ENCODE measurements around the gene CDC27. TPM values are rescaled to one million over a fixed set of nuclear protein-coding genes. Genes with fewer than 3 reads are reported as not detected.

Gene CDC27, protein sequence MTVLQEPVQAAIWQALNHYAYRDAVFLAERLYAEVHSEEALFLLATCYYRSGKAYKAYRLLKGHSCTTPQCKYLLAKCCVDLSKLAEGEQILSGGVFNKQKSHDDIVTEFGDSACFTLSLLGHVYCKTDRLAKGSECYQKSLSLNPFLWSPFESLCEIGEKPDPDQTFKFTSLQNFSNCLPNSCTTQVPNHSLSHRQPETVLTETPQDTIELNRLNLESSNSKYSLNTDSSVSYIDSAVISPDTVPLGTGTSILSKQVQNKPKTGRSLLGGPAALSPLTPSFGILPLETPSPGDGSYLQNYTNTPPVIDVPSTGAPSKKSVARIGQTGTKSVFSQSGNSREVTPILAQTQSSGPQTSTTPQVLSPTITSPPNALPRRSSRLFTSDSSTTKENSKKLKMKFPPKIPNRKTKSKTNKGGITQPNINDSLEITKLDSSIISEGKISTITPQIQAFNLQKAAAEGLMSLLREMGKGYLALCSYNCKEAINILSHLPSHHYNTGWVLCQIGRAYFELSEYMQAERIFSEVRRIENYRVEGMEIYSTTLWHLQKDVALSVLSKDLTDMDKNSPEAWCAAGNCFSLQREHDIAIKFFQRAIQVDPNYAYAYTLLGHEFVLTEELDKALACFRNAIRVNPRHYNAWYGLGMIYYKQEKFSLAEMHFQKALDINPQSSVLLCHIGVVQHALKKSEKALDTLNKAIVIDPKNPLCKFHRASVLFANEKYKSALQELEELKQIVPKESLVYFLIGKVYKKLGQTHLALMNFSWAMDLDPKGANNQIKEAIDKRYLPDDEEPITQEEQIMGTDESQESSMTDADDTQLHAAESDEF
- total RNA-seq: 10 to 100 TPM; 52.0 to 67.5 (median 54.8) TPM
- long read RNA-seq, donor 1, partial matches to known transcripts: 2 of 8 reads
- long read RNA-seq, donor 1, other reads (novel, unspliced or antisense): 3 of 8 reads
- long read RNA-seq, donor 2, partial matches to known transcripts: 21 of 26 reads
- long read RNA-seq, donor 2, other reads (novel, unspliced or antisense): 5 of 26 reads

- H3K4me1 ChIP-seq (ENCODE audit: low read depth): peaks cover 13% of the 10 kb centered on the region
These were observed at the start of gene CDC27 for GRCh38 chr17:47188876-47189731. TSS of gene CDC27 (minus strand) at chr17:47189295. CDS start at chr17:47189172, 123 bp downstream.

GRCh38 chr17:47238321-47239010, 49.4 kb upstream of the CDC27 start:
- peaks cover 3% of the 10 kb centered on the region for H3K9me3 ChIP-seq
- ATAC-seq (no peak), DNase-seq (no peak)
- TF ChIP-seq CTCF (IDR thresholded peaks at IDR 0.05): no peak
- H3K36me3 ChIP-seq (ENCODE audit: low read depth): no peaks in the 10 kb centered on the region
- no peak overlapping the region for H3K4me3 ChIP-seq
- intact Hi-C loops (cut with DNase I, micrococcal nuclease): no loop called here
- H3K4me1 ChIP-seq (ENCODE audit: low read depth): peaks cover 4% of the 10 kb centered on the region

More at GRCh38 chr17:47188876-47189731, at the start of gene CDC27:
- ATAC-seq: peak; percentile 97
- peak within 1 kb of the TSS; percentile 41 for H3K4me3 ChIP-seq
- TF ChIP-seq CTCF (IDR thresholded peaks at IDR 0.05): no peak
- H3K36me3 ChIP-seq (ENCODE audit: low read depth): no peaks in the 10 kb centered on the region
- intact Hi-C loops (cut with DNase I, micrococcal nuclease): no loop called here
- H3K9me3 ChIP-seq: no peaks in the 10 kb centered on the region
- peak; percentile 99 to 100 (median 99) for DNase-seq

DNA sequence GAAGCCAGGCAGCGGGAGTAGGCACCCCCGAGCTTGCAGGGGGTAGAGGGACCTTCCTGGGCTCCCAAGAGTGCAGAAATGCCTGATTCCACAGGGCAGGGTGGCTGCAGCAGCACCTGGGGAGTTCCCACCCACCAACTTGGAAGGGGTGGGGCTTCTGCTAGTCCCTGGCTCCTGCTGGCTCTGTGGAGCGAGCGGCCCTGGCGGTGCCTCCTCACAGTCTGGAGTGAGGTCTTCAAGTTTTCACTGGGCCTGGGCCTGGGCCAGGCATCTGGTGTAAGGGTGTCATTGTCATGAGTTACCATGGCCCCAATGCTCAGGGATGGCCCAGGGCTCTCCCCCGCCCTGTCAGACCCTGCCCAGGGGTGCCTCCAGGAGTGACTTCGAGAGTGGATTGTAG, 48.7 kb upstream of the CDC27 start:
- no peaks in the 10 kb centered on the region for H3K36me3 ChIP-seq (ENCODE audit: low read depth)
- no peak overlapping the region for H3K4me3 ChIP-seq
- intact Hi-C loops (cut with DNase I, micrococcal nuclease): no loop called here
- no peak for ATAC-seq
- H3K9me3 ChIP-seq: peaks cover 3% of the 10 kb centered on the region
- no peak for DNase-seq
- TF ChIP-seq CTCF (IDR thresholded peaks at IDR 0.05): no peak
- H3K4me1 ChIP-seq (ENCODE audit: low read depth): peaks cover 4% of the 10 kb centered on the region

DNA sequence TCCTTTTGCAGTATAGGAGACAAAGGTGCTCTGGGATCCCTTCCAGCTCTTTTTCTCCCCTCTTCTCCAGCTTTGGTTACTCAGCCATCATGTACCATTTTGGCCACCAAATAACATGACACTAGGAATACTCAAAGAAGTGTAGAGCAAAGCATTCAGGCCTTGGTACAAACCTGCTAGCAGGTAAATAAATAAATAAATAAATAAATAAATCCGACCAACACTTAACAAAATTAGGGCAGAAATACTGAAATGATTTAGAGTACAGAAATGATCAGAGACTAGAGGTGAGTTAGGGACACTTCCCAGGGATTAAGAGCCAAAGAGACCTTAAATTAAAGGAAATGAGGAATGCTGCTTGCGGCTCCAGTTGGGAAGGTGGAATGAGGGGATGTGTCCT, 46.8 kb upstream of the CDC27 start:
- H3K36me3 ChIP-seq (ENCODE audit: low read depth): no peaks in the 10 kb centered on the region
- H3K9me3 ChIP-seq: peaks cover 3% of the 10 kb centered on the region
- intact Hi-C loops (cut with DNase I, micrococcal nuclease): no loop called here
- peaks cover 4% of the 10 kb centered on the region for H3K4me1 ChIP-seq (ENCODE audit: low read depth)
- no peak for ATAC-seq
- TF ChIP-seq CTCF (IDR thresholded peaks at IDR 0.05): no peak
- no peak for DNase-seq
- no peak overlapping the region for H3K4me3 ChIP-seq

Measured in mucosa of descending colon (tissue), 3 donors.